Right atrium auricular region (tissue), 2 donors: ENCODE measurements around the gene MAP3K19. TPM values are rescaled to one million over a fixed set of nuclear protein-coding genes. Genes with fewer than 3 reads are reported as not detected.

Experiments
- DNase-seq: peaks from one replicate; pipeline ENCODE4 v3.0.0-alpha.2; 2019; ENCODE audit warnings: low spot score
- H3K27ac ChIP-seq, 2 donors: fragments of 200-600 bp; sonication (generic); 1 replicate in 1 of 2; 2 replicates in 1 of 2; pipeline ENCODE4 v1.5.1; 2016 to 2019
- H3K27me3 ChIP-seq, 2 donors: fragments of 200-600 bp; sonication (generic); one replicate each; pipeline versions ENCODE4 v1.5.1 to v1.6.0; 2017 to 2019
- H3K36me3 ChIP-seq: fragments of 200-600 bp; sonication (generic); one replicate; pipeline ENCODE4 v1.5.1; 2016
- H3K4me1 ChIP-seq, 2 donors: fragments of 200-600 bp; sonication (generic); one replicate each; pipeline versions ENCODE4 v1.5.1 to v1.6.0; 2017 to 2019
- H3K4me3 ChIP-seq, 2 donors: fragments of 200-600 bp; sonication (generic); 1 replicate in 1 of 2; 2 replicates in 1 of 2; pipeline ENCODE4 v1.5.1; 2017 to 2019; ENCODE audit warnings: mild to moderate bottlenecking in 1 of 2, moderate library complexity in 1 of 2
- H3K9me3 ChIP-seq, 2 donors: fragments of 200-600 bp; sonication (generic); one replicate each; pipeline ENCODE4 v1.5.1; 2019
- total RNA-seq, 2 donors: library from RNA; depleted of rRNA; stranded (reverse); fragments of >200 nt; gene quantifications; one replicate each; pipeline ENCODE4 v1.1.0, GENCODE V29; 2016
- TF ChIP-seq, protein P1 (sequence below), 2 donors: fragments of 200-600 bp; sonication (generic); IDR thresholded peaks; one replicate each; pipeline ENCODE4 v1.5.1; 2019; ENCODE audit warnings: antibody characterized with exemption in 2 of 2

MAP3K19 gene
- total RNA-seq, 2 donors from 2014 or later = not detected

DNA sequence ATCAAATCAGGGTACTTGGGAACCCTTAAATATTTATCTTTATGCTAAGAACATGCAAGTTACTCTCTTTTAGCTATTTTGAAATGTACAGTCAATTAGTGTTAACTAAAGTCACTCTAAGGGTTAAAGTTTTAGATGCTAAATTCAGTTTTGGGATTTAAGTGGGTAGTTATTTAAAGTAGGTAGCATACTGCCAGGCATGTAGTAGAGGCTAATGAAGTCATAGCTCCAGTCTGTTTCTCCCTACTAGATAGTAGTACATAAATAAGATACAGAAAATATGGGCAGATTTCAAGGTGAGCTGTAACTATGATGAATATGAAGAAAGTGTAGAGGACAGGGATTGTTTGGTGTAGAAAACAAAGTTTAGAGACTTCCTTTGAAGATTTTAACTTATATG lies 12.3 kb upstream of the MAP3K19 start:
- peak overlapping the region; percentile 4 to 44 for H3K27ac ChIP-seq
- TF ChIP-seq, protein P1, sequence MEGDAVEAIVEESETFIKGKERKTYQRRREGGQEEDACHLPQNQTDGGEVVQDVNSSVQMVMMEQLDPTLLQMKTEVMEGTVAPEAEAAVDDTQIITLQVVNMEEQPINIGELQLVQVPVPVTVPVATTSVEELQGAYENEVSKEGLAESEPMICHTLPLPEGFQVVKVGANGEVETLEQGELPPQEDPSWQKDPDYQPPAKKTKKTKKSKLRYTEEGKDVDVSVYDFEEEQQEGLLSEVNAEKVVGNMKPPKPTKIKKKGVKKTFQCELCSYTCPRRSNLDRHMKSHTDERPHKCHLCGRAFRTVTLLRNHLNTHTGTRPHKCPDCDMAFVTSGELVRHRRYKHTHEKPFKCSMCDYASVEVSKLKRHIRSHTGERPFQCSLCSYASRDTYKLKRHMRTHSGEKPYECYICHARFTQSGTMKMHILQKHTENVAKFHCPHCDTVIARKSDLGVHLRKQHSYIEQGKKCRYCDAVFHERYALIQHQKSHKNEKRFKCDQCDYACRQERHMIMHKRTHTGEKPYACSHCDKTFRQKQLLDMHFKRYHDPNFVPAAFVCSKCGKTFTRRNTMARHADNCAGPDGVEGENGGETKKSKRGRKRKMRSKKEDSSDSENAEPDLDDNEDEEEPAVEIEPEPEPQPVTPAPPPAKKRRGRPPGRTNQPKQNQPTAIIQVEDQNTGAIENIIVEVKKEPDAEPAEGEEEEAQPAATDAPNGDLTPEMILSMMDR (IDR thresholded peaks at IDR 0.05) = no peak
- H3K4me1 ChIP-seq = peaks cover 0 to 45% of the 10 kb centered on the region in 2 donors
- no peaks in the 10 kb centered on the region for H3K9me3 ChIP-seq
- no peaks in the 10 kb centered on the region for H3K27me3 ChIP-seq
- H3K4me3 ChIP-seq = no peak overlapping the region
- peaks cover 16% of the 10 kb centered on the region for H3K36me3 ChIP-seq
- no peak for DNase-seq

DNA sequence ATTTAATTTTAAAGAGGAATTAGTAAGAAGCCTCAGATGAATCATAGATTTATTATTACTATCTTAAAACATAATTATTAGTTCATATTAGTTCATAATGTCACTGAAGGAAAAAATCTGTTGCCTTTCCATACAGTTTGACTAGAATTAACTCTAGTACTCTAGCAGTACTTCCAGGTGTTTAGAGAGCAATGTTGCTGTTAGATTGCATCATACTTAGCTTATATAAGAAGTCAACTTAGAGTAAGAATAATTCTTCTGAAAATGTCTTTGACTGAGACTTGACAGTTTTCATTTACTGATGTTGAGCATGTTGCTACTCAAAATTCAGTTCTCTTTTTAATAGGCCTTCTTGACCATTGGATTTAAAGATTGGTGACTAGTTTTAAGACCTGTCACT lies 9.5 kb upstream of the MAP3K19 start:
- Histone ChIP-seq H3K27me3 (no peaks in the 10 kb centered on the region), H3K4me1 (peaks cover 0 to 56% of the 10 kb centered on the region in 2 donors), H3K36me3 (peaks cover 16% of the 10 kb centered on the region), H3K27ac (no peak overlapping the region), H3K4me3 (no peak overlapping the region), H3K9me3 (no peaks in the 10 kb centered on the region)
- no peak for DNase-seq
- TF ChIP-seq, protein P1 (IDR thresholded peaks at IDR 0.05) = no peak

DNA sequence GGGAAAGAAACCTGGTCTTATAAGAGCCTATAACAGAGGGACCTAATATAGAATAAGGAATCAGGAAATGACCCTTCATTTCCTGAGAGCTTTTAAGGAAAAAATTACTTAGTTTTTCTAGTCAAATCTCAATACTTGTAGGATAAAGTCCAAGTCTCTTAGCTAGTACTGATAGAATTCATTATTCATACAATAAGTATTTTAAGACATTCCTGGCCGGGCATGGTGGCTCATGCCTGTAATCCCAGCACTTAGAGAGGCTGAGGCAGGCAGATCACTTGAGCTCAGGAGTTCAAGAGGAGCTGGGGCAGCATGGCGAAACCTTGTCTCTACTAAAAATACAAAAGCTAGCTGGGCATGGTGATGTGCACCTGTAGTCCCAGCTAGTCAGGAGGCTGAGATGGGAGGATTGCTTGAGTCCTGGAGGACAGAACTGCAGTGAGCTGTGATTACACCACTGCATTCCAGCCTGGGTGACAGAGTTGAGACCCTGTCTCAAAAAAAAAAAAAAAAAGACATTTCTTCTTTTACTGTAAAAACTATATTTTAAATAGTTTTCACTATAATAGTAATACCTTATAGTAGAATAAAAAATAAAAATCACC lies 8.0 kb upstream of the MAP3K19 start:
- Histone ChIP-seq H3K4me3 (no peak overlapping the region), H3K27me3 (no peaks in the 10 kb centered on the region), H3K4me1 (peaks cover 0 to 61% of the 10 kb centered on the region in 2 donors), H3K27ac (peak overlapping the region in 1 of 2 donors; percentile 57), H3K9me3 (no peaks in the 10 kb centered on the region), H3K36me3 (peaks cover 3% of the 10 kb centered on the region)
- TF ChIP-seq, protein P1 (IDR thresholded peaks at IDR 0.05) = no peak
- DNase-seq = no peak

DNA sequence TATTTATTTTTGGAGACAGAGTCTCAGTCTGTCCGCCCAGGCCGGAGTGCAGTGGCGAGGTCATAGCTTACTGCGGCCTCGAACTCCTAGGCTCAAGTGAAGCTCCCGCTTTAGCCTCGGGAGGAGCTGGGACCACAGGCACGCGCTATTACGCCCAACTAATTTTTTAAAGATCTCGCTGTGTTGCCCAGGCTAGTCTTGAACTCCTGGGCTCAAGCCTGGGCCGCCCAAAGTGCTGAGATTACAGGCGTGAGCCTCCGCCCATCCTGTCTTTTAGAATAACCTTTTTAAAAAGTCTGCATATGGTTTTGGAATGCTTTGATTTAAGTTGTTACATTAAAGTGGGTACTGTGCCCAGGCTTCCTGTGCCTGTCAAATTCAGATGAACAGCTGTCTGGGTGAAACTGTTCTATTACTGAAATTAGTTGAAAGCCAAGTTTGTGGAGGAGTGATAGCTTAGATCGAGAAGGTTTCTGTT lies 5.8 kb upstream of the MAP3K19 start:
- TF ChIP-seq, protein P1 (IDR thresholded peaks at IDR 0.05) = no peak
- H3K9me3 ChIP-seq = no peaks in the 10 kb centered on the region
- no peak for DNase-seq
- H3K27ac ChIP-seq = peak overlapping the region; percentile 94 to 95
- H3K36me3 ChIP-seq = no peaks in the 10 kb centered on the region
- peaks cover 0 to 51% of the 10 kb centered on the region in 2 donors for H3K4me1 ChIP-seq
- peak overlapping the region; percentile 83 to 93 for H3K4me3 ChIP-seq
- no peaks in the 10 kb centered on the region for H3K27me3 ChIP-seq

DNA sequence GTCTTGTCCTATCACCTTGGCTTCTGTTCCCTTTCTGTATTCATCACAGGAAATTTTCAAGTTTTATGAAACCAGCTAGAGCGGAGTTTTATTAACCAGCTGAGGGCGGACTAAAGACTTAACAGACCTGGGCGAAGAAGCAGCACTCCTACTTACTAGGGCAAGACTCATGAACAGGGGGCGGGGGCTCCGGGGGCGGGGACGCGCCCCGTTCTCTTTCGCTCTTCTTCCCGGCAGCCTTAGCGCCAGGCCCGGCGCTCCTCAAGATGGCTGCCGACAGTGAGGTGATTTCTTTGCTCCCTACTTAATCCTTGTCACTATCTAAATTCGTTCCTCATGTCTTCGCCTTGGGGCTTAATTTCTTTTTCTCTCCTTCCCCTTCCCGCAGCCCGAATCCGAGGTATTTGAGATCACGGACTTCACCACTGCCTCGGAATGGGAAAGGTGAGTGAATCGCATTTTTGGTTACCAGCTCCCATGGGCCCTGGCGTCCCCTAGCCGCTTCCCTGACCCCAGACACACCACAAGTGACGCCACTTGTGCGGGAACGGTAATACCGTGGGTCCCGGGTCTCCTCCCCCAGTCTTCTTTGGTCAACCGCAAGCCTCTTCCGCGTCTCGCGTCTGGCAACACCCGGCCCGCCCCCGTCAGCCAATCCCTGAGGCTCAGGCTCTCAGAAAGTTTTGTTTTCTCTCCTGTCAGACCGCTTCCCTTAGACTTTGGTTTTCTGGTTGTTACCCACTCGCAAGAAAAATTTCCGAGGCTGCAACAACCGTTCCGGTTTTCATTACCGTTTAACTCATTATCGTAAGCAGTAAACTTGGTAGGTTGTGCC lies 5.0 kb upstream of the MAP3K19 start, which contains the start of gene RAB3GAP1:
TSS of gene RAB3GAP1 (plus strand) at position 251 of the 835 bp plus-strand sequence. CDS start at position 267, 16 bp downstream.
- Histone ChIP-seq H3K27ac (peak within 1 kb of the TSS; percentile 94 to 95), H3K9me3 (no peaks in the 10 kb centered on the region), H3K4me3 (peak within 1 kb of the TSS; percentile 83 to 93), H3K27me3 (no peaks in the 10 kb centered on the region), H3K4me1 (peaks cover 0 to 45% of the 10 kb centered on the region in 2 donors), H3K36me3 (no peaks in the 10 kb centered on the region)
- TF ChIP-seq, protein P1 (IDR thresholded peaks at IDR 0.05) = no peak
- peak; percentile 74 for DNase-seq
